ENCODE measurements around the gene KRTAP5-2. TPM values are rescaled to one million over a fixed set of nuclear protein-coding genes. Genes with fewer than 3 reads are reported as not detected.
"Not testable (repeated sequence)": the region's sequence is repeated elsewhere in the genome, so short reads cannot be mapped to it uniquely, and the experiment has no call there.

Gene KRTAP5-2
- total RNA-seq, 2 donors from 2014 or later, result not detected

GRCh38 chr11:1629326-1630185, 31.5 kb upstream of the KRTAP5-2 start, which contains the start of gene KRTAP5-5:
TSS of gene KRTAP5-5 (plus strand) at chr11:1629775. CDS start at chr11:1629841, 66 bp downstream.
- ATAC-seq (no peak), DNase-seq (no peak)
- intact Hi-C loops (cut with DNase I), result loop anchor here in 1 of 2 donors (5.0 kb wide), 1 partner anchor 82 kb away; no protein-coding TSS in a partner anchor

DNA sequence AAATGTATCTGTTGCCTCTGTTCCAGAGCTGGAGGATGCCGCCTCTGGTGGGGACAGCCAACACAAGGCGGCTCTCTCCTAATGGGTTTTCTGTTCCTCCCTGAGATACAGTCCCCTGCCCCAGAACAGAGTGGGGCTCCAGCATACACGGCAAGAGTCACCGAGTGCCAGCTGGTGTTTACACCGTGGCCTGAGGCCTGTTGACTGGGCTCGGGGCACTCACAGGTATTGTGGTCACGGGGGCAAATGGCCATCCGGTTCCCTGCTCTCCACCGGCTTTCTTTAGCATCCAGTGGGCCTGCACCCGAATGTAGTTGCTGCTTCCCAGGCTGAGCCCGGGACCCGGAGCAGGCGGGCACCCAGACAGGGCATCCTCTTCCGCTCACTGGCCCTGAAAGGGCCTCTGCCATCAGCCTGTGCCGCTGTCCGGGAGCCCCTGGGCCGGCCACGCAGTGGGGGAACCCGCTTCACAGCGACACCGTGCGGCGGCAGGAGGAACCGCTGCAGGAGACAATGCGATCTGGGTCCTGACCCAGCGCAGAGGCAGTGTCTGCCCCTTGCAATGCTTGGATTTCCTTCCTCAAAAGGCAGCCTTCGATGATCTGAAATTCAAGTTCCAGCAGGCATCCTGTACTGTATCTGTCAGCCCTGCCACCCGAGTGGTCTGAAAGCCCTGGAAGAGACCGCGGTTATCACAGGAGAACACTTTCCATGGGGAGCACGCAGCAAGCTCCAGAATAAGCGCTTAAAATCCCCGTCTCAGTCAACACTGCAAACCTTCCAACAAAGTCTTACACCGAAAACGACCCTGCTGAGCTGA, 30.6 kb upstream of the KRTAP5-2 start:
- intact Hi-C loops (cut with DNase I), result loop anchor here in 1 of 2 donors (5.0 kb wide), 1 partner anchor 81 kb away; no protein-coding TSS in a partner anchor
- DNase-seq (peak; percentile 58), ATAC-seq (peak; percentile 67 to 90)

DNA sequence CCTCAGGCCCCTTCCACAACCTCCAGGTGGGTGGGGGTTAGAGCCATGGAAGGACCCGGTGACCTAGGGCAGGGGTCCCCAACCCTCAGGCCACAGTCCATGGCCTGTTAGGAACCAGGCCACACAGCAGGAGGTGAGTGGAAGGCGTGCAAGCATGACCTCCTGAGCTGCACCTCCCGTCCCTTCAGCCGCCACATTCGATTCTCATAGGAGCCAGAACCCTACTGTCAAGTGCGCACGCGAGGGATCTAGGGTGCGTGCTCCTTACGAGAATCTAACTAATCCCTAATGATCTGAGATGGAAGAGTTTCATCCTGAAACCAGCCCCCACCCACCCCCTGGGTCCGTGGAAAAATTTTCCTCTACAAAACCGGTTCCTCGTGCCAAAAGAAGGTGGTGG, 27.4 kb upstream of the KRTAP5-2 start:
- ATAC-seq (no peak), DNase-seq (no peak)
- intact Hi-C loops (cut with DNase I), result loop anchor here in 1 of 2 donors (5.0 kb wide), 1 partner anchor 78 kb away; no protein-coding TSS in a partner anchor

DNA sequence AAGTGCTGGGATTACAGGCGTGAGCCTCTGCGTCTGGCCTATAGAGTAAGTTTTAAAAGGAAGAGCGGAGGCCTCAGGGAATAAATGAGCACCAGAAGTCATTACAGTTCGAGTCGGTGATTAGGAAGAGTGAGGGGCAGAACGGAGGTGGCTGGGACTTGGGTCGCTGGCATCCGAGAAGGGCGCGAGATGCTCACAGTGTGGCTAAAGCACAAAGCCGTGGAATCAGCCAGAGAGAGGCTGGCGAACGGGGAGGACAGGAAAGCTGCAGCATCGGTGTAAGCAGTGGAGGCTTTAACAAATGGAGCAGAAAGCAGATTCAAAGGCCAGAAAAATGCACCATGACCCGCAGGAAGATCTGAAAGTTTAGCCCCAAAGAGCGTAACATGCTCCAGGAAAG, 26.5 kb upstream of the KRTAP5-2 start:
- DNase-seq (no peak), ATAC-seq (no peak)
- intact Hi-C loops (cut with DNase I), result loop anchor here in 1 of 2 donors (5.0 kb wide), 1 partner anchor 77 kb away; no protein-coding TSS in a partner anchor

DNA sequence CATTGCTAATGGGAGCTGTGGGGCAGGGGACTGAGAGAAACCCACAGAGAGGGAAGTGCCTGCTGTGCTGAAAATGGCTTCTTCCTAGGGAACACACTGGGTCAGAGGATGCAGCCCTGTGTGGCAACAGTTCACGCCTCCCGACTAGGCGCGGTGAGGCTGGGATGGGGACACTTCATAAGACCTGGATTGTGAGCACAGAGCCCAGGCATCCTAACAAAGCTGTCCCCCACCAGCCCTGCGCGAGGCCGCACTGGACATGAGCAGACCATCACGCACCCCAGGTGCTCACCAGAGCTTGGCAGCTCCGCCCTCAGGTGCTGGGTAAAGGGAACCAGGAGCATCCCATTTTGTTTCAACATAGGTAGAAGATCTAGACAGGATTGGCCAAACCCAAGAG, 25.6 kb upstream of the KRTAP5-2 start:
- DNase-seq, result no peak
- ATAC-seq, result no peak
- intact Hi-C loops (cut with DNase I), result no loop called here

DNA sequence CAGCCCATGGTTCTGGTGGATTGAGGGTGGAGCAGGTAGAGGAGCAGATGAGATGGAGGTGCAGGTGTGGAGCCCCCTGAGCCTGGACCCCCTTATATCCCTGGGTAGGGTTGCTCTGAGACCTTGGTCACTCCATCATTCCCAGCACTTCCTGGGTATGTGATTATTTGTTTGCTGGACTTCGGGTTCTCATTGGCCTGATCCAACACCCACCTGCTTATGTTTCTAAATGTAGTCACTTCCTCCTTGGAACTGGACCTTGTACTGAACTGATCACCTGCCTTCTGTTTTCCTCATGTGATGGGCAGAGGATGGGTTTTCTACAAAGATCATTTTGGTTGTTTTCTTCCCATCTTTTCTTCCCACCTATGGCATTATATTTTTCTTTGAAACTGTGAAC, 24.0 kb upstream of the KRTAP5-2 start, which contains the start of gene KRTAP5-4:
Gene KRTAP5-4, minus strand, starts transcription at position 53 of the 400 bp plus-strand sequence. Its CDS starts 45 bp downstream, at position 8.
- ATAC-seq (no peak), DNase-seq (no peak)
- intact Hi-C loops (cut with DNase I), result no loop called here

- no peak for ATAC-seq
Measured at GRCh38 chr11:1619449-1619848, 21.4 kb upstream of the KRTAP5-2 start.

GRCh38 chr11:1618231-1618630, 20.1 kb upstream of the KRTAP5-2 start:
- intact Hi-C loops (cut with DNase I), result no loop called here
- ATAC-seq (no peak), DNase-seq (no peak)

More at GRCh38 chr11:1619449-1619848, 21.4 kb upstream of the KRTAP5-2 start:
- DNase-seq, result no peak
- intact Hi-C loops (cut with DNase I), result no loop called here

DNA sequence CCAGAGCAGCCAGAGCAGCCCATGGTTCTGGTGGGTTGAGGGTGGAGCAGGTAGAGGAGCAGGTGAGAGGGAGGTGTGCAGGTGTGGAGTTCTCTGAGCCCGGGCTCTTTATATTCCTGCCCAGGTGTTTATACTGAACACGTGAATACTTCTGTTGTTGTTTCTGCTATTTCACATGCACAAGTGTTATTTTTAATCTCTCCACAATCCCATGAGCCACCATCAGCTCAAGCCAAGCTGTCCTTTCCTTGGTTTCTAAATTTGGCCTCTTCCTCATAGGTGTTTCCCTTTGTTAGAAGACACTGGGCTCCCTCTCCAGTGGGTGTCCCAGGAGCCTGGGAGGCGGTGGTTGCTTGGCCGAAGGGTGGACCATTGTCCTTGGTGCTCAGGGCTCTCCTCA, 10.3 kb upstream of the KRTAP5-2 start, which contains the start of gene KRTAP5-3:
Gene KRTAP5-3, minus strand, starts transcription at position 101 of the 400 bp plus-strand sequence. Its CDS starts 78 bp downstream, at position 23.
- intact Hi-C loops (cut with DNase I), result no loop called here
- DNase-seq (no peak), ATAC-seq (no peak)

GRCh38 chr11:1607901-1608300, 9.8 kb upstream of the KRTAP5-2 start:
- DNase-seq; ATAC-seq; intact Hi-C loops (cut with DNase I): not testable (repeated sequence)

- DNase-seq; intact Hi-C loops (cut with DNase I): not testable (repeated sequence)
- ATAC-seq, result peak in 1 of 2 donors; percentile 30
Measured at GRCh38 chr11:1607156-1607845, 9.2 kb upstream of the KRTAP5-2 start.

DNA sequence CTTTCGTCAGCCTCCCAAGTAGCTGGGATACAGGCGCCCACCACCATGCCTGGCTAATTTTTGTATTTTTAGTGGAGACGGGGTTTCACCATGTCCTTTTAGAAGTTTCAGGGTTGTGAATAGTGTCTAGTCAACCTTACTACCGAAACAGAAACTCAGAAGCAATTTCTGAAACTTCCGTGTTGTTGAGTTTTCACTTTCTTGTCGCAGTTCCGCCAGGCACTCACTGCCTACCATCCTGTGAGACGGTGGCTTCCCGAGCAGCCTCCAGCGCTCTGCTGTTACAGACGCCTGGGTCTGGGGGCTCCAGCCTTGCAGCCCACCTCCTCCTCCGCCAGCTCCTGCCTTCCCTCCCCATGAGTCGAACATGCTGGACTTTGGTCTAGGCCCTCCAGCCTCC, 7.8 kb upstream of the KRTAP5-2 start:
- ATAC-seq; intact Hi-C loops (cut with DNase I); DNase-seq: not testable (repeated sequence)

DNA sequence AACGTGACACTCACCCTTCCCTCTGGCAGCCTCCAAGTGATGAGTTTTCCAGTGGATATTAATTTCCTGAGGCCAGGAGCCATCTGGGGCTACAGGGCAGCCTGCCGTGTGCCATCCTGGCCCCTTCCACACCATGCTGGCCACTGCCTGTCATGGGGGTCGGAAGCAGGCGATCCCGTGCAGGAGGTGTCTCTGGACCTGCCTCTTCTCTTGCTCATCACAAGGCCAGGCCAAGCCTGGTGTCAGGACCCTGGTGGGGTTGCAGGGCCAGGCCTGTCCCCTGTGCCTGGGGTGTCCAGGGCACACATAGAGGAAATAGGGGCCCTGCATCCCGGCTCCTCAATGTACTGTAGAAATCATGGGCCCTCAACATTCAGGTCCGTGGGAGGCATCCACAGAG, 6.6 kb upstream of the KRTAP5-2 start:
- intact Hi-C loops (cut with DNase I), result no loop called here
- DNase-seq (no peak), ATAC-seq (no peak)

DNA sequence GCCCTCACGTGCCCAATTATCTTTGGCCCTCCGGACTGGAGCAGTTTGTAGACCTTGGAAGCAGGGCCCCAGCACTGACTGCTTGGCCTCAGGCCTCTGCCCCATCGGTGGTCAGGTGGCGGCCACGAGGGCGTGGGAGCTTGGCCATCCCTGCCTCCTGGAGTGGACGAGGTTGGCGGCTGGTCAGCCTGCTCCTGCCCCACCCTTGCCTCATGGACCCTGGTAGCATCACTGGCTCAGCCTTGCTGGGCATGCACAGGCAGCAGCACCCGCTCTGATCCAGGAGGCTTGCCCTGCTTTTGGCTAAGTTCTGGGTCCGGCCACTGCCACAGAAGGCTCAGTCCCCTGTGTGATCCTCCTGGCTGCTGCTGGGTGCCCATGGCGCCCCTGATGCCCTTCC, 6.1 kb upstream of the KRTAP5-2 start:
- ATAC-seq (no peak), DNase-seq (no peak)
- intact Hi-C loops (cut with DNase I), result no loop called here

- ATAC-seq (no peak), DNase-seq (no peak)
- intact Hi-C loops (cut with DNase I), result no loop called here
Measured at GRCh38 chr11:1603629-1604028, 5.5 kb upstream of the KRTAP5-2 start.

DNA sequence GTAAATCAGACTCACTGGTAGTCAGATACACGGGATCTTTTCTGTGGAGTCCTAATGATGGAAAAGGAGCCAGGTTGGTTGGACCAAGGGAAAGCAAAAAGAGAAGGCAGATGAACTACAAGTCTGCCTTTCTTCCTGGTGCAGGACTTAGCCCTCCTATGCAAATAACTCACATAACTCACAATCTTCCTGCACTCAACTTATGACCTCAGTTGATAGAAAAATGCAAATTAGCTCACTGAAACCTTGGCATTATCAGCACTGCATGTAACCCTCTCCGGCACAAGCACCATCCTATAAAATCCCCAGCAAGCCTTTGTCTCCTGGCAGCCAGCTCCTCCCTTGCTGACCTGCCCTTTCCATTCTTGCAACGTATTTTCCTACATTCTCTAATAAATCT, 3.6 kb upstream of the KRTAP5-2 start:
- ATAC-seq; DNase-seq; intact Hi-C loops (cut with DNase I): not testable (repeated sequence)

DNA sequence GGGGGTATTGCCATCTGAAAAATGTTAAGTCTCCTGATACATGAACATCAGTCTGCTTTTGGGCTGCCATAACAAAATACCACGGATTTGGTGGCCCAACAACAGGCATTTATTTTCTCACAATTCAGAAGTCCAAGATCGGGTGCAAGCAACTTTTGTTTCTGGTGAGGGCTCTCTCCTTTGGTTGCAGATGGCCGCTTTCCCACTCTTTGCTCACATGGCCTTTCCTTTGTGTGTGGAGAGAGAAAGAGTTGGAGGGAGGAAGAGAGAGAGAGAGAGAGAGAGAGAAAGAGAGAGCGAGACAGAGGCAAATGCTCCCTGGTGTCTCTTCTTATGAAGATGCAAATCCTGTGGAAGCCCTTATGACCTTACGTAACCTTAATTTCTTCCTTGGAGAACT, 2.5 kb upstream of the KRTAP5-2 start:
- no peak for DNase-seq
- ATAC-seq, result no peak
- intact Hi-C loops (cut with DNase I), result no loop called here

- DNase-seq, result no peak
- no peak for ATAC-seq
- intact Hi-C loops (cut with DNase I), result no loop called here
Measured at GRCh38 chr11:1598816-1599215, 722 bp upstream of the KRTAP5-2 start.

DNA sequence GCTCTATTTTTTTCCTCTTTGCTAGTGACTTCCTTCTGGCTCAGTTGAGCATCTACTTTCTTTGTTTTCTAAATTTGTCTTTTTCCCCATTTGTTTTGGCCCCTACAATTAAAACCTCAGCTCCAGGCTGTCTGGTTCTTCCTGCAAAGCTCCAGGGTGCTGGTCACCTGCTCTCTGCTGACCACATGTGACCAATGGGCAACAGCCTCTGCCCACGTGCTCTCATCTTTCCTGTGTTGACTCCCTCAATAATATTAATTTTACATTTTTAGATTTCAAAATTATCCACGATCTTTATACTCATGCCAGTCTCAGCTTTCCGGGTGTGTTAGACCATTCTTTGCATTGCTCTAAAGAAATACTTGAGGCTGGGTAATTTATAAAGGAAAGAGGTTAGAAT, 312 bp upstream of the KRTAP5-2 start:
- ATAC-seq; DNase-seq; intact Hi-C loops (cut with DNase I): not testable (repeated sequence)
